Right lung (tissue), 10 donors: Measurements from ENCODE around the gene KLF16. TPM values are rescaled to one million over a fixed set of nuclear protein-coding genes. Genes with fewer than 3 reads are reported as not detected.
"Not testable (repeated sequence)": the region's sequence is repeated elsewhere in the genome, so short reads cannot be mapped to it uniquely, and the experiment has no call there.

ENCODE experiments used
- DNase-seq, 2 donors: peaks; one replicate each; pipeline ENCODE4 v3.0.0-alpha.2; 2013
- long read RNA-seq, 8 donors: transcript quantifications; one replicate each; lab custom pipeline, GENCODE V29; 2026
- polyA plus RNA-seq, 5 donors: library from polyadenylated mRNA; unstranded; fragments of 120-200 nt; gene quantifications; one replicate each; pipeline versions ENCODE4 v1.2.1 to v1.2.3, GENCODE V29; 2013; ENCODE audit warnings: inconsistent platforms in 1 of 5, low replicate concordance in 1 of 5; ENCODE audit not compliant: insufficient read length in 5 of 5, insufficient read depth in 1 of 5

The KLF16 gene
- polyA plus RNA-seq: 10 to 100 TPM in 1 of 5 donors, 1 to 10 TPM in 4; 3.3 to 12.8 (median 6.0) TPM
- long read RNA-seq, donor 1, transcript KLF16-201 (2 exons, 2,890 nt): major isoform, 7 of 17 reads
- long read RNA-seq, donor 1, partial matches to known transcripts: 10 of 17 reads
- long read RNA-seq, donor 1, other reads (novel, unspliced or antisense): 0 of 17 reads
- long read RNA-seq, donor 2, partial matches to known transcripts: 0 of 3 reads
- long read RNA-seq, donor 2, other reads (novel, unspliced or antisense): 0 of 3 reads
- long read RNA-seq, donor 3, transcript KLF16-201 (2 exons, 2,890 nt): major isoform, 5 of 5 reads
- long read RNA-seq, donor 3, partial matches to known transcripts: 0 of 5 reads
- long read RNA-seq, donor 3, other reads (novel, unspliced or antisense): 0 of 5 reads
- long read RNA-seq, donor 4, partial matches to known transcripts: 0 of 3 reads
- long read RNA-seq, donor 4, other reads (novel, unspliced or antisense): 0 of 3 reads
- long read RNA-seq, donor 5, transcript KLF16-201 (2 exons, 2,890 nt): major isoform, 7 of 16 reads
- long read RNA-seq, donor 5, partial matches to known transcripts: 8 of 16 reads
- long read RNA-seq, donor 5, other reads (novel, unspliced or antisense): 0 of 16 reads
- long read RNA-seq, donor 6, transcript KLF16-201 (2 exons, 2,890 nt): major isoform, 6 of 20 reads
- long read RNA-seq, donor 6, partial matches to known transcripts: 14 of 20 reads
- long read RNA-seq, donor 6, other reads (novel, unspliced or antisense): 0 of 20 reads
- long read RNA-seq, donor 7, partial matches to known transcripts: 13 of 17 reads
- long read RNA-seq, donor 7, other reads (novel, unspliced or antisense): 0 of 17 reads
- long read RNA-seq, donor 8, transcript KLF16-201 (2 exons, 2,890 nt): major isoform, 5 of 5 reads
- long read RNA-seq, donor 8, partial matches to known transcripts: 0 of 5 reads
- long read RNA-seq, donor 8, other reads (novel, unspliced or antisense): 0 of 5 reads

GRCh38 chr19:1863328-1863637 is at the start of gene KLF16:
KLF16 (minus strand) TSS chr19:1863579; CDS start chr19:1863497, 82 bp downstream.
- DNase-seq: no peak

GRCh38 chr19:1912760-1913505 is 49.6 kb upstream of the KLF16 start:
- no peak for DNase-seq

GRCh38 chr19:1911995-1912394 is 48.6 kb upstream of the KLF16 start:
- no peak for DNase-seq

GRCh38 chr19:1911098-1911497 is 47.7 kb upstream of the KLF16 start:
- DNase-seq: no peak

- DNase-seq: no peak
Observed at GRCh38 chr19:1910177-1910576, 46.8 kb upstream of the KLF16 start.

GRCh38 chr19:1909761-1910080 is 46.3 kb upstream of the KLF16 start:
- DNase-seq: no peak

GRCh38 chr19:1908364-1908678 is 44.9 kb upstream of the KLF16 start:
- DNase-seq: no peak

- DNase-seq: no peak
Observed at GRCh38 chr19:1907563-1908363, 44.4 kb upstream of the KLF16 start.

GRCh38 chr19:1906985-1907562 is 43.7 kb upstream of the KLF16 start:
- DNase-seq: no peak

- DNase-seq: no peak
Observed at GRCh38 chr19:1905863-1906375, 42.5 kb upstream of the KLF16 start.

GRCh38 chr19:1905110-1905862 is 41.9 kb upstream of the KLF16 start, which contains the start of the genes ADAT3 and SCAMP4:
ADAT3 (plus strand) TSS chr19:1905399; CDS start chr19:1912048, 6,649 bp downstream.
SCAMP4 (plus strand) TSS chr19:1905399; CDS start chr19:1915020, 9,621 bp downstream.
- DNase-seq: peak; percentile 98 to 99

GRCh38 chr19:1904860-1905109 is 41.4 kb upstream of the KLF16 start:
- no peak for DNase-seq

GRCh38 chr19:1902923-1903322 is 39.5 kb upstream of the KLF16 start:
- DNase-seq: no peak

GRCh38 chr19:1901940-1902404 is 38.6 kb upstream of the KLF16 start:
- no peak for DNase-seq

GRCh38 chr19:1896508-1896907 is 33.1 kb upstream of the KLF16 start:
- no peak for DNase-seq

- DNase-seq: no peak
Observed at GRCh38 chr19:1893791-1894190, 30.4 kb upstream of the KLF16 start.

GRCh38 chr19:1889907-1890306 is 26.5 kb upstream of the KLF16 start:
- no peak for DNase-seq

GRCh38 chr19:1888385-1888784 is 25.0 kb upstream of the KLF16 start:
- DNase-seq: no peak

- not testable (repeated sequence) for DNase-seq
Observed at GRCh38 chr19:1886360-1886759, 23.0 kb upstream of the KLF16 start.
